GM23248 (cell line): ENCODE measurements around the gene FRAT1.

ENCODE experiments used
- EZH2 ChIP-seq: fragments of 200-600 bp; sonication (generic); IDR thresholded peaks from 2 replicates; pipeline ENCODE4 v1.6.1; 2018; ENCODE audit warnings: antibody characterized with exemption, mild to moderate bottlenecking; ENCODE audit not compliant: insufficient read depth, poor library complexity, severe bottlenecking
- EZH2phosphoT487 ChIP-seq: fragments of 200-600 bp; sonication (generic); IDR thresholded peaks from 2 replicates; pipeline ENCODE4 v1.6.1; 2018; ENCODE audit warnings: antibody characterized with exemption, moderate library complexity, mild to moderate bottlenecking, low read depth; ENCODE audit not compliant: insufficient read depth

- no peak for TF ChIP-seq EZH2
- no peak for TF ChIP-seq EZH2phosphoT487
These were observed 40.5 kb upstream of the FRAT1 start for GRCh38 chr10:97278491-97278989.
